PC-9 (cell line): Measurements from ENCODE around the gene PRSS23. TPM values are rescaled to one million over a fixed set of nuclear protein-coding genes. Genes with fewer than 3 reads are reported as not detected.

Experiments used
- BruUV-seq: library from RNA; stranded (reverse); fragments of 400-500 nt; replicated peaks from 2 replicates; lab custom pipeline; 2021; lab: Mats Ljungman, UMichigan
- CTCF ChIA-PET: fragments of 300-600 bp; sonication (Branson Sonifier 250); formaldehyde crosslinking; loops from one replicate; lab custom pipeline; 2022; ENCODE audit warnings: antibody characterized with exemption; lab: Charles Lee
- POLR2A ChIA-PET: fragments of 300-600 bp; sonication (Branson Sonifier 250); formaldehyde crosslinking; loops from one replicate; lab custom pipeline; 2022; ENCODE audit warnings: antibody characterized with exemption; ENCODE audit not compliant: unreplicated experiment; lab: Charles Lee
- DNase-seq, 2 experiments: peaks; one replicate each; pipeline versions ENCODE4 v3.0.0 to v3.0.0-alpha.2; 2015 to 2022; ENCODE audit warnings: mixed read lengths in 1 of 2
- H2AFZ ChIP-seq: fragments of 200-600 bp; sonication (generic); 2 replicates; pipeline ENCODE4 v1.8.1; 2017; ENCODE audit warnings: antibody characterized with exemption
- H3F3A ChIP-seq: fragments of 200-600 bp; sonication (generic); 2 replicates; pipeline ENCODE4 v1.8.1; 2017; ENCODE audit warnings: antibody characterized with exemption, mild to moderate bottlenecking, low read depth; ENCODE audit not compliant: insufficient read depth
- H3K27ac ChIP-seq: fragments of 200-600 bp; sonication (generic); 2 replicates; pipeline ENCODE4 v1.6.1; 2016; ENCODE audit warnings: mixed run types
- H3K27me3 ChIP-seq: fragments of 200-600 bp; sonication (generic); 2 replicates; pipeline ENCODE4 v1.6.1; 2016; ENCODE audit warnings: low read depth, mixed run types; ENCODE audit not compliant: insufficient read depth
- H3K36me3 ChIP-seq: fragments of 200-600 bp; sonication (generic); 2 replicates; pipeline ENCODE4 v1.6.1; 2016; ENCODE audit warnings: low read depth, mixed run types
- H3K4me1 ChIP-seq: fragments of 200-600 bp; sonication (generic); replicated peaks from 2 replicates; pipeline ENCODE4 v1.6.1; 2016; ENCODE audit warnings: mixed run types; ENCODE audit not compliant: insufficient read depth
- H3K4me2 ChIP-seq: fragments of 200-600 bp; sonication (generic); 2 replicates; pipeline ENCODE4 v1.6.1; 2017; ENCODE audit warnings: mixed run types
- H3K4me3 ChIP-seq: fragments of 200-600 bp; sonication (generic); 2 replicates; pipeline ENCODE4 v1.6.1; 2016; ENCODE audit warnings: mixed run types
- H3K79me2 ChIP-seq: fragments of 200-600 bp; sonication (generic); 2 replicates; pipeline ENCODE4 v1.6.1; 2017; ENCODE audit warnings: low read depth, mixed run types
- H3K9me2 ChIP-seq: fragments of 200-600 bp; sonication (generic); 2 replicates; pipeline ENCODE4 v1.8.1; 2017; ENCODE audit warnings: mild to moderate bottlenecking; ENCODE audit not compliant: insufficient read depth
- H3K9me3 ChIP-seq: fragments of 200-600 bp; sonication (generic); 2 replicates; pipeline ENCODE4 v1.8.1; 2016; ENCODE audit warnings: low read depth; ENCODE audit not compliant: insufficient read depth
- H4K20me1 ChIP-seq: fragments of 200-600 bp; sonication (generic); 2 replicates; pipeline ENCODE4 v1.8.1; 2017; ENCODE audit not compliant: insufficient read depth
- CTCF ChIP-seq: fragments of 200-600 bp; sonication (generic); conservative IDR thresholded peaks from 2 replicates; pipeline ENCODE4 v1.6.1; 2017; ENCODE audit warnings: mixed run types, antibody characterized with exemption, mild to moderate bottlenecking, moderate library complexity
- EZH2 ChIP-seq: fragments of 200-600 bp; sonication (generic); IDR thresholded peaks from 2 replicates; pipeline ENCODE4 v1.8.0; 2017; ENCODE audit warnings: antibody characterized with exemption, low read depth
- intact Hi-C: fragments of 100-400 bp; cut with micrococcal nuclease; formaldehyde crosslinking; loops from one replicate; pipeline ENCODE4 v1.10.0; 2022; ENCODE audit not compliant: unreplicated experiment
- total RNA-seq: library from RNA; stranded (reverse); gene quantifications from 2 replicates; pipeline ENCODE4 v1.2.3, GENCODE V29; 2021

Gene PRSS23
- total RNA-seq, 1 experiment from 2014 or later: 235 TPM

- TSS peak; percentile 79 for BruUV-seq
- Histone ChIP-seq H3K9me3 (no peaks in the 10 kb centered on the region), H3K4me3 (peak overlapping the region; percentile 92), H2AFZ (peak overlapping the region; percentile 80), H3K4me2 (peak overlapping the region; percentile 82), H3K36me3 (0 out of 2 replicates have a peak, but pooled peaks cover 3% of the 10 kb centered on the region), H3K9me2 (peaks cover 4% of the 10 kb centered on the region; the same call in 1 of the 2 replicates), H3K27me3 (no peaks in the 10 kb centered on the region), H3K79me2 (peaks cover 37% of the 10 kb centered on the region), H4K20me1 (no peaks in the 10 kb centered on the region), H3K4me1 (peaks cover 58% of the 10 kb centered on the region), H3K27ac (peak overlapping the region; percentile 57), H3F3A (peaks cover 51% of the 10 kb centered on the region)
- DNase-seq: peak in 1 of 2 experiments; percentile 46
- intact Hi-C loops: loop anchor here (1.0 to 5.0 kb wide), 5 partner anchors 19 to 343 kb away; no protein-coding TSS in a partner anchor
- POLR2A ChIA-PET: interaction anchor here (0.6 to 0.9 kb wide), 5 partner anchors 58 to 632 kb away, joined by 3 to 8 read pairs (median 4); partner anchors contain the start of gene ME3
- TF ChIP-seq CTCF: no peak
- TF ChIP-seq EZH2: no peak
- CTCF ChIA-PET: interaction anchor here (0.7 to 1.2 kb wide), 2 partner anchors 129 to 466 kb away, joined by 4 to 17 read pairs; no protein-coding TSS in a partner anchor
Observed at GRCh38 chr11:86799680-86800075, 664 bp upstream of the PRSS23 start.

DNA sequence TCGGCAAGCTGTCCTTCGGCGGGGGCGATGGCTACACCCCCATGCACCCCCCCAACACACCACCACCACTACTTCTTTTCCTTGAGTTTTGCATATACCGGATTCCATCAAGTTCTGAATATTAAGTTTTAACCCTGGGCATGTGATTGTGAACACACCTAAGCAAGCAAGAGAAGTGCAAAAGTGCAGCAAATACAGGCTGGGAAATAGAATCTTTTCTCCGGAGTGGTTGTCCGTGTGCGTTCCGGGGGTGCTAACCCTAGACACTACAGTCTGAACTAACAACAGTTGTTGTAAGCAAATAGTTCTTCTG, 574 bp downstream of the PRSS23 start:
- H3K4me1 ChIP-seq: peaks cover 51% of the 10 kb centered on the region
- H2AFZ ChIP-seq: peak overlapping the region; percentile 80
- ChIA-PET CTCF (no interaction called here), POLR2A (interaction anchor here (0.6 to 0.8 kb wide), 5 partner anchors 18 to 1027 kb away, joined by 3 to 5 read pairs (median 3); no protein-coding TSS in a partner anchor)
- no TSS peak for BruUV-seq
- peaks cover 48% of the 10 kb centered on the region for H3F3A ChIP-seq
- H3K27ac ChIP-seq: peak overlapping the region; percentile 68
- H3K79me2 ChIP-seq: peaks cover 50% of the 10 kb centered on the region
- DNase-seq: no peak
- H3K9me2 ChIP-seq: peaks cover 4% of the 10 kb centered on the region; the same call in 1 of the 2 replicates
- H3K4me3 ChIP-seq: peak overlapping the region; percentile 92
- TF ChIP-seq CTCF (no peak), EZH2 (no peak)
- H3K4me2 ChIP-seq: peak overlapping the region; percentile 92
- no peaks in the 10 kb centered on the region for H3K27me3 ChIP-seq
- H3K9me3 ChIP-seq: no peaks in the 10 kb centered on the region
- H4K20me1 ChIP-seq: no peaks in the 10 kb centered on the region
- intact Hi-C loops: loop anchor here (2.0 to 5.0 kb wide), 3 partner anchors 18 to 194 kb away; no protein-coding TSS in a partner anchor
- H3K36me3 ChIP-seq: peaks cover 14% of the 10 kb centered on the region

DNA sequence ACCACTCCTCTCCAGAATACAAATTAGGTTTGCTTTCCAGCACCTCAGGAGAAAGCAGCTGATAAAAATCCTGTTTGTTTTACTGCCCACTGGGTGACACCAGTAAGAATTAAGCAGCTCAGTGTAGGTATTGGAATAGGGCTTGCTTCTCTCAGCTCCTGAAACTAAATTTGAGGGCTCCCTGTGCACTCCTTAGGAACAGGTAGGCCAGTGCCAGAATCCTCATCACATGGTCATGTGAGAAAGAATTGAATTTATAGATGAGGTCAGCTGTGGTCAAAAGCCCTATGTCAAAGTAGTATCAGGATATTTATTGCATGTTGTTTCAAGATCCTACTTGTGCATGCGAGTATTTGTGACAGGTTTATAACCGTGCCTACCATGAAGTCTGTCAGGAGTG, 1.0 kb downstream of the PRSS23 start:
- intact Hi-C loops: loop anchor here (2.0 to 5.0 kb wide), 3 partner anchors 17 to 194 kb away; no protein-coding TSS in a partner anchor
- Histone ChIP-seq H3K9me3 (no peaks in the 10 kb centered on the region), H3K4me3 (peak overlapping the region; percentile 92), H3K9me2 (peaks cover 4% of the 10 kb centered on the region; the same call in 1 of the 2 replicates), H3K79me2 (peaks cover 54% of the 10 kb centered on the region), H4K20me1 (no peaks in the 10 kb centered on the region), H3F3A (peaks cover 45% of the 10 kb centered on the region), H2AFZ (peak overlapping the region; percentile 80), H3K4me2 (peak overlapping the region; percentile 92), H3K36me3 (peaks cover 18% of the 10 kb centered on the region), H3K4me1 (peaks cover 48% of the 10 kb centered on the region), H3K27ac (peak overlapping the region; percentile 68), H3K27me3 (no peaks in the 10 kb centered on the region)
- DNase-seq: no peak
- CTCF ChIA-PET: no interaction called here
- POLR2A ChIA-PET: interaction anchor here (0.7 to 0.8 kb wide), 2 partner anchors 54 to 318 kb away, joined by 3 read pairs; no protein-coding TSS in a partner anchor
- BruUV-seq: TSS peak; percentile 37
- no peak for TF ChIP-seq EZH2
